OCI-LY3 (cell line): Measurements from ENCODE around the gene PSME3.
"Not testable (repeated sequence)": the region's sequence is repeated elsewhere in the genome, so short reads cannot be mapped to it uniquely, and the experiment has no call there.

Source experiments
- H2AFZ ChIP-seq: fragments of 200-600, 300-600 bp; shearing (Covaris generic); 2 replicates; pipeline ENCODE4 v1.6.0; 2014; ENCODE audit warnings: antibody characterized with exemption, low read depth, low read length
- H3K27ac ChIP-seq: fragments of 200-600, 300-600 bp; sonication (generic); 2 replicates; pipeline ENCODE4 v1.5.1; 2014; ENCODE audit warnings: mild to moderate bottlenecking, low read length, moderate library complexity, mixed read lengths
- H3K27me3 ChIP-seq: fragments of 200-600, 300-600 bp; sonication (generic); 2 replicates; pipeline ENCODE4 v1.6.1; 2014; ENCODE audit warnings: low read depth, low read length, mixed read lengths
- H3K36me3 ChIP-seq: fragments of 200-600, 300-600 bp; sonication (generic); replicated peaks from 2 replicates; pipeline ENCODE3; 2014; ENCODE audit warnings: low read depth, low read length, mixed read lengths
- H3K4me1 ChIP-seq: fragments of 300-600, 200-600 bp; sonication (generic); 2 replicates; pipeline ENCODE4 v1.6.1; 2014; ENCODE audit warnings: low read length, mixed read lengths
- H3K4me2 ChIP-seq: fragments of 200-600, 300-600 bp; sonication (generic); 2 replicates; pipeline ENCODE4 v1.6.1; 2014; ENCODE audit warnings: low read length, mixed read lengths
- H3K4me3 ChIP-seq: fragments of 300-600, 200-600 bp; sonication (generic); 2 replicates; pipeline ENCODE4 v1.5.1; 2014; ENCODE audit warnings: antibody characterized with exemption, mild to moderate bottlenecking, low read length, moderate library complexity
- H3K79me2 ChIP-seq: fragments of 300-600, 200-600 bp; shearing (Covaris generic); 2 replicates; pipeline ENCODE4 v1.6.1; 2014; ENCODE audit warnings: mild to moderate bottlenecking, low read length, mixed read lengths
- H3K9ac ChIP-seq: fragments of 300-600, 200-600 bp; shearing (Covaris generic); 2 replicates; pipeline ENCODE4 v1.6.0; 2014; ENCODE audit warnings: mild to moderate bottlenecking, low read length, moderate library complexity
- H3K9me3 ChIP-seq: fragments of 200-600, 300-600 bp; shearing (Covaris generic); 2 replicates; pipeline ENCODE4 v1.6.1; 2014; ENCODE audit warnings: low read length, mixed read lengths; ENCODE audit not compliant: insufficient read depth
- H4K20me1 ChIP-seq: fragments of 200-600, 300-600 bp; sonication (generic); 2 replicates; pipeline ENCODE4 v1.6.1; 2016; ENCODE audit warnings: low read length, mixed read lengths; ENCODE audit not compliant: insufficient read depth
- EZH2phosphoT487 ChIP-seq: fragments of 200-600 bp; shearing (Covaris generic); IDR thresholded peaks from 2 replicates; pipeline ENCODE4 v1.6.1; 2018; ENCODE audit warnings: antibody characterized with exemption, mixed run types, low read depth
- TF ChIP-seq, protein P1 (sequence below): fragments of 200-600, 300-600 bp; sonication (generic); IDR thresholded peaks from 2 replicates; pipeline ENCODE4 v1.5.1; 2014; ENCODE audit warnings: antibody characterized with exemption, low read length, low read depth

Gene PSME3

DNA sequence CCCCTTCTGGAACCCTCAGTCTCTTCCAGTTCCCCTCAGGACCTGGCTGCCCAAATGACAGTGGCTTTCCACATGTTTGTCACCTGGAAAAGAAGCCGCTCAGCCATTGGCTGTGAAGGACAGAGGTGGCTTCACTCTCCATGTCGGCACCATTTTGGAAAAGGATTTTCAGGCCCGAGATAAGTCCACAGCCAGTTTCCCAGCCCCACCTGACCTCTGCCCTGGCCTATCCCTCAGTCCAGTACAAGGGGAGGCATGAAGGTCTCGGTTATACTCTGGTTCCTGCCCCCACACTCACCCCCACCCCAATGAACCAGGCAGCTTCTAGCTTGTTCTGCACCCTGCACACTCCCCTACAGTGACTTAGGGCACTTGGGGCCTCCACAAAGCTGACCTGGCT is 33.0 kb downstream of the PSME3 start:
- H3K27me3 ChIP-seq = peaks cover 10% of the 10 kb centered on the region; the same call in 1 of the 2 replicates
- no peak overlapping the region for H3K4me3 ChIP-seq
- H3K36me3 ChIP-seq = no peaks in the 10 kb centered on the region
- no peak overlapping the region for H3K27ac ChIP-seq
- no peak overlapping the region for H3K9ac ChIP-seq
- H3K4me1 ChIP-seq = no peaks in the 10 kb centered on the region
- H2AFZ ChIP-seq = no peak overlapping the region
- H4K20me1 ChIP-seq = no peaks in the 10 kb centered on the region
- TF ChIP-seq, protein P1, sequence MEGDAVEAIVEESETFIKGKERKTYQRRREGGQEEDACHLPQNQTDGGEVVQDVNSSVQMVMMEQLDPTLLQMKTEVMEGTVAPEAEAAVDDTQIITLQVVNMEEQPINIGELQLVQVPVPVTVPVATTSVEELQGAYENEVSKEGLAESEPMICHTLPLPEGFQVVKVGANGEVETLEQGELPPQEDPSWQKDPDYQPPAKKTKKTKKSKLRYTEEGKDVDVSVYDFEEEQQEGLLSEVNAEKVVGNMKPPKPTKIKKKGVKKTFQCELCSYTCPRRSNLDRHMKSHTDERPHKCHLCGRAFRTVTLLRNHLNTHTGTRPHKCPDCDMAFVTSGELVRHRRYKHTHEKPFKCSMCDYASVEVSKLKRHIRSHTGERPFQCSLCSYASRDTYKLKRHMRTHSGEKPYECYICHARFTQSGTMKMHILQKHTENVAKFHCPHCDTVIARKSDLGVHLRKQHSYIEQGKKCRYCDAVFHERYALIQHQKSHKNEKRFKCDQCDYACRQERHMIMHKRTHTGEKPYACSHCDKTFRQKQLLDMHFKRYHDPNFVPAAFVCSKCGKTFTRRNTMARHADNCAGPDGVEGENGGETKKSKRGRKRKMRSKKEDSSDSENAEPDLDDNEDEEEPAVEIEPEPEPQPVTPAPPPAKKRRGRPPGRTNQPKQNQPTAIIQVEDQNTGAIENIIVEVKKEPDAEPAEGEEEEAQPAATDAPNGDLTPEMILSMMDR = no peak
- TF ChIP-seq EZH2phosphoT487 = no peak
- H3K4me2 ChIP-seq = no peak overlapping the region
- H3K79me2 ChIP-seq = no peaks in the 10 kb centered on the region
- H3K9me3 ChIP-seq = no peaks in the 10 kb centered on the region

DNA sequence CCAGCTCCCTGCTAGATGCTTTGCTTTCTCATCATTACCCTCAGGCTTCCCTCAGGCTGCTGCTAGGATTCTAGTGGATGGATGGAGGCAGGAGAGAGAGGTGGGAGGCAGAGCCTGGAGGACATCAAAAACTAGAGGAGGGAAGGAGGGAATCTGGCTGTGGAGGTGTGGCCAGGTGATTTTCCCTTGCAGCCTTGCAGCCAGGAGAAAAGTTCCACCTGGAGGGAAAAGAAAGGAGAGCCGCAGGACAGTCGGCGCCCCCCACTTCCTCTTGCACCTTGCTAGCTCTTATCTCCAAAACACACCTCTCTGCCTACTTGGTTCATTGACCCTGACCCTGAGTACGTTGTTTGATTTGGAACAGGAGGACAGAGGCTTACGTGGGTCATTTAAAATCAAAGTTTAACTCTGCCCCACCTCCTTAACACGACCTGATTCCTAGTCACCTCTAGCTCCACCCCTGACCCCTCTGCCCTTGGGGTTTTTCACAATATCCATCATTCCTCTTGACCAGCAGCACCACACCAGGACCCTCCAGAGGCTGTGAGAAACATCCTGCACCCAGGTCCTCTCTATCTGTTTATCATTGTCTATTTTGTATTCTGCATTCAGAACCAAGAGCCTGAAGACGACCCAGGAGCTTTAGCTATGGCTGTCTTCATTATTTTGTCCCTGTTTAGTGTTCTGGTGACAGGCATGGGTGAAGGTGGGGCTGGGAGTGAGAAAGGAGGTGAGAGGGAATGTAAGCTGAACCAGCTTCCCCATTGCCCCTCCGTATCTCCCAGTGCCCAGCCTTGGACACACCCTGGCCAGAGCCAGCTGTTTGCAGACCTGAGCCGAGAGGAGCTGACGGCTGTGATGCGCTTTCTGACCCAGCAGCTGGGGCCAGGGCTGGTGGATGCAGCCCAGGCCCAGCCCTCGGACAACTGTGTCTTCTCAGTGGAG is 33.7 kb downstream of the PSME3 start:
- H3K79me2 ChIP-seq = no peaks in the 10 kb centered on the region
- H4K20me1 ChIP-seq = no peaks in the 10 kb centered on the region
- no peak for TF ChIP-seq EZH2phosphoT487
- TF ChIP-seq, protein P1 = no peak
- no peaks in the 10 kb centered on the region for H3K4me1 ChIP-seq
- no peak overlapping the region for H3K27ac ChIP-seq
- H3K4me2 ChIP-seq = no peak overlapping the region
- no peak overlapping the region for H3K9ac ChIP-seq
- no peak overlapping the region for H3K4me3 ChIP-seq
- no peak overlapping the region for H2AFZ ChIP-seq
- H3K27me3 ChIP-seq = peaks cover 10% of the 10 kb centered on the region; the same call in 1 of the 2 replicates
- no peaks in the 10 kb centered on the region for H3K36me3 ChIP-seq
- H3K9me3 ChIP-seq = no peaks in the 10 kb centered on the region

DNA sequence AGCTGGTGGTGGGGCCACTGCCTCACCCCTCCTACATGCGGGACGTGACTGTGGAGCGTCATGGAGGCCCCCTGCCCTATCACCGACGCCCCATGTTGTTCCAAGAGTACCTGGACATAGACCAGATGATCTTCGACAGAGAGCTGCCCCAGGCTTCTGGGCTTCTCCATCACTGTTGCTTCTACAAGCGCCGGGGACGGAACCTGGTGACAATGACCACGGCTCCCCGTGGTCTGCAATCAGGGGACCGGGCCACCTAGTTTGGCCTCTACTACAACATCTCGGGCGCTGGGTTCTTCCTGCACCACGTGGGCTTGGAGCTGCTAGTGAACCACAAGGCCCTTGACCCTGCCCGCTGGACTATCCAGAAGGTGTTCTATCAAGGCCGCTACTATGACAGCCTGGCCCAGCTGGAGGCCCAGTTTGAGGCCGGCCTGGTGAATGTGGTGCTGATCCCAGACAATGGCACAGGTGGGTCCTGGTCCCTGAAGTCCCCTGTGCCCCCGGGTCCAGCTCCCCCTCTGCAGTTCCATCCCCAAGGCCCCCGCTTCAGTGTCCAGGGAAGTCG is 34.6 kb downstream of the PSME3 start:
- H3K27ac ChIP-seq, H3K4me1 ChIP-seq, H2AFZ ChIP-seq, H3K9ac ChIP-seq, H3K4me2 ChIP-seq, H3K79me2 ChIP-seq, H3K9me3 ChIP-seq, H3K36me3 ChIP-seq, H4K20me1 ChIP-seq, H3K4me3 ChIP-seq: not testable (repeated sequence)
- peaks cover 11% of the 10 kb centered on the region; the same call in 1 of the 2 replicates for H3K27me3 ChIP-seq

DNA sequence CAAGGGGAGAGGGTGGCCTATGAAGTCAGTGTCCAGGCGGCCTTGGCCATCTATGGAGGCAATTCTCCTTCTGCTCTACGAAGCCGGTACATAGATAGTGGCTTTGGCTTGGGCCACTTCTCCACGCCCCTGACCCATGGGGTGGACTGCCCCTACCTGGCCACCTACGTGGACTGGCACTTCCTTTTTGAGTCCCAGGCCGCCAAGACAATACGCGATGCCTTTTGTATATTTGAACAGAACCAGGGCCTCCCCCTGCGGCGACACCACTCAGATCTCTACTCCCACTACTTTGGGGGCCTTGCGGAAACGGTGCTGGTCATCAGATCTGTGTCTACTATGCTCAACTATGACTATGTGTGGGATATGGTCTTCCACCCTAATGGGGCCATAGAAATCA is 35.1 kb downstream of the PSME3 start:
- H3K79me2 ChIP-seq = no peaks in the 10 kb centered on the region
- H4K20me1 ChIP-seq = no peaks in the 10 kb centered on the region
- H3K9ac ChIP-seq = no peak overlapping the region
- H3K4me2 ChIP-seq = no peak overlapping the region
- H3K36me3 ChIP-seq = no peaks in the 10 kb centered on the region
- H3K4me3 ChIP-seq = no peak overlapping the region
- H3K27ac ChIP-seq = no peak overlapping the region
- no peaks in the 10 kb centered on the region for H3K4me1 ChIP-seq
- no peak for TF ChIP-seq EZH2phosphoT487
- TF ChIP-seq, protein P1 = no peak
- H3K9me3 ChIP-seq = no peaks in the 10 kb centered on the region
- peaks cover 13% of the 10 kb centered on the region; the same call in 1 of the 2 replicates for H3K27me3 ChIP-seq
- no peak overlapping the region for H2AFZ ChIP-seq
